Panc1 (cell line): ENCODE data around the gene MAP3K14. TPM values are rescaled to one million over a fixed set of nuclear protein-coding genes. Genes with fewer than 3 reads are reported as not detected.

ENCODE experiments used
- ATAC-seq: fragments of 200-7000 bp; cut with Tn5 transposase; 2 replicates; pipeline ENCODE4 v1.9.1; 2020; ENCODE audit warnings: mild to moderate bottlenecking, moderate library complexity
- BruUV-seq: library from RNA; stranded (reverse); fragments of 400-500 nt; replicated peaks from 2 replicates; lab custom pipeline; 2021; lab: Mats Ljungman, UMichigan
- CTCF ChIA-PET: fragments of 300-600 bp; sonication (Branson Sonifier 250); formaldehyde crosslinking; loops from one replicate; lab custom pipeline; 2022; ENCODE audit warnings: antibody characterized with exemption; lab: Charles Lee
- POLR2A ChIA-PET: fragments of 300-600 bp; sonication (Branson Sonifier 250); formaldehyde crosslinking; loops from one replicate; lab custom pipeline; 2022; ENCODE audit warnings: antibody characterized with exemption; lab: Charles Lee
- DNase-seq: peaks from one replicate; pipeline ENCODE4 v3.0.0-alpha.2; 2010; ENCODE audit warnings: low read depth, low spot score
- H3K27ac ChIP-seq: 2 replicates; pipeline ENCODE4 v1.5.1; 2011; ENCODE audit warnings: mild to moderate bottlenecking, low read length, inconsistent platforms
- H3K27me3 ChIP-seq: fragments of 200-500 bp; sonication (Bioruptor generic); 2 replicates; pipeline ENCODE4 v1.6.0; 2014; ENCODE audit warnings: low read length, inconsistent platforms; ENCODE audit not compliant: control insufficient read depth, insufficient read depth
- H3K36me3 ChIP-seq: fragments of 200-500 bp; sonication (Bioruptor generic); 2 replicates; pipeline ENCODE4 v1.5.1; 2014; ENCODE audit warnings: inconsistent platforms, mild to moderate bottlenecking, low read length, moderate library complexity; ENCODE audit not compliant: control insufficient read depth, insufficient read depth
- H3K4me1 ChIP-seq: 2 replicates; pipeline ENCODE4 v1.5.1; 2011; ENCODE audit warnings: inconsistent platforms, mild to moderate bottlenecking, low read length, moderate library complexity; ENCODE audit not compliant: control insufficient read depth, insufficient read depth
- H3K4me3 ChIP-seq, 2 experiments: 2 replicates each; pipeline ENCODE4 v1.5.1; 2011 to 2012; ENCODE audit warnings: low read depth in 2 of 2, low read length in 2 of 2, mild to moderate bottlenecking in 2 of 2, inconsistent platforms in 1 of 2, moderate library complexity in 1 of 2
- H3K9me3 ChIP-seq: fragments of 200-500 bp; sonication (Bioruptor generic); 2 replicates; pipeline ENCODE4 v1.5.1; 2014; ENCODE audit warnings: low read depth, mild to moderate bottlenecking, inconsistent platforms, low read length, moderate library complexity; ENCODE audit not compliant: control insufficient read depth, insufficient read depth
- CTCF ChIP-seq: fragments of 450-650 bp; IDR thresholded peaks from 2 replicates; pipeline ENCODE4 v1.5.1; 2017; ENCODE audit warnings: mild to moderate bottlenecking
- POLR2AphosphoS5 ChIP-seq: IDR thresholded peaks from 2 replicates; pipeline ENCODE4 v1.6.1; 2012; ENCODE audit warnings: mild to moderate bottlenecking, low read depth, low read length, moderate library complexity
- REST ChIP-seq, 2 experiments: IDR thresholded peaks; 2 replicates each; pipeline ENCODE4 v1.6.1; 2011 to 2012; ENCODE audit warnings: low read depth in 2 of 2, control low read depth in 1 of 2, low read length in 1 of 2, mild to moderate bottlenecking in 1 of 2, moderate library complexity in 1 of 2; ENCODE audit not compliant: insufficient read depth in 1 of 2
- SIN3A ChIP-seq: IDR thresholded peaks from 2 replicates; pipeline ENCODE4 v1.6.1; 2012; ENCODE audit warnings: low read depth, mild to moderate bottlenecking, low read length, moderate library complexity, borderline replicate concordance; ENCODE audit not compliant: insufficient read depth
- TCF7L2 ChIP-seq: IDR thresholded peaks from 2 replicates; pipeline ENCODE4 v1.6.1; 2011; ENCODE audit warnings: mild to moderate bottlenecking, low read depth, low read length, inconsistent platforms
- in situ Hi-C: cut with HindIII; loops from 2 replicates; pipeline ENCODE4 v1.10.0; 2016; ENCODE audit warnings: low sequenced_read_pairs, low pct_unique_long_range_greater_than_20kb
- intact Hi-C: fragments of 100-400 bp; cut with micrococcal nuclease; formaldehyde crosslinking; loops from one replicate; pipeline ENCODE4 v1.10.0; 2022; ENCODE audit not compliant: unreplicated experiment
- total RNA-seq: library from RNA; stranded (reverse); gene quantifications from one replicate; pipeline ENCODE4 v1.2.1, GENCODE V29; 2021; ENCODE audit not compliant: unreplicated experiment

Gene MAP3K14
- total RNA-seq, 1 experiment from 2014 or later = 80.8 TPM

GRCh38 chr17:45290269-45290765, 26.5 kb downstream of the MAP3K14 start:
- Histone ChIP-seq H3K36me3 (peaks cover 11% of the 10 kb centered on the region), H3K9me3 (no peaks in the 10 kb centered on the region), H3K27me3 (no peaks in the 10 kb centered on the region), H3K27ac (peak overlapping the region; percentile 93), H3K4me1 (peaks cover 72% of the 10 kb centered on the region), H3K4me3 (no peak overlapping the region)
- BruUV-seq = no TSS peak
- in situ Hi-C loops = no loop called here
- intact Hi-C loops = no loop called here
- 0 out of 2 replicates have a peak, but pooled peaks have one; percentile 6 for TF ChIP-seq POLR2AphosphoS5
- no peak for TF ChIP-seq SIN3A
- TF ChIP-seq TCF7L2 = no peak
- no peak for TF ChIP-seq CTCF
- POLR2A ChIA-PET = no interaction called here
- no peak for ATAC-seq
- CTCF ChIA-PET = interaction anchor here (0.9 kb wide), 1 partner anchor 36 kb away, joined by 3 read pairs; no protein-coding TSS in a partner anchor
- DNase-seq = no peak

- ChIA-PET CTCF (interaction anchor here (0.9 kb wide), 1 partner anchor 37 kb away, joined by 3 read pairs; no protein-coding TSS in a partner anchor), POLR2A (no interaction called here)
- Histone ChIP-seq H3K27ac (peak overlapping the region; percentile 93), H3K4me3 (no peak overlapping the region), H3K9me3 (no peaks in the 10 kb centered on the region), H3K36me3 (peaks cover 13% of the 10 kb centered on the region), H3K4me1 (peaks cover 65% of the 10 kb centered on the region), H3K27me3 (no peaks in the 10 kb centered on the region)
- intact Hi-C loops = no loop called here
- DNase-seq = no peak
- in situ Hi-C loops = no loop called here
- no TSS peak for BruUV-seq
- peak; percentile 5; the same call in 1 of the 2 replicates for ATAC-seq
- no peak for TF ChIP-seq TCF7L2
- no peak for TF ChIP-seq SIN3A
- TF ChIP-seq POLR2AphosphoS5 = peak; percentile 28; the same call in 1 of the 2 replicates
Observed at GRCh38 chr17:45289301-45290268, 27.2 kb downstream of the MAP3K14 start.

- CTCF ChIA-PET = no interaction called here
- H3K4me3 ChIP-seq = no peak overlapping the region
- intact Hi-C loops (no loop called here), in situ Hi-C loops (no loop called here)
- ATAC-seq (no peak), DNase-seq (no peak)
- peaks cover 61% of the 10 kb centered on the region for H3K4me1 ChIP-seq
- H3K27me3 ChIP-seq = no peaks in the 10 kb centered on the region
- peak overlapping the region; percentile 93 for H3K27ac ChIP-seq
- H3K9me3 ChIP-seq = no peaks in the 10 kb centered on the region
- TF ChIP-seq POLR2AphosphoS5 (no peak), TCF7L2 (no peak), REST (IDR thresholded peaks at IDR 0.05; ENCODE audit: insufficient read depth in 1 of 2, low read depth in 2 of 2, low read length in 1 of 2) (no peak), SIN3A (no peak), CTCF (no peak)
- peaks cover 13% of the 10 kb centered on the region for H3K36me3 ChIP-seq
- POLR2A ChIA-PET = no interaction called here
- BruUV-seq = no TSS peak
Observed at GRCh38 chr17:45288825-45289224, 28.0 kb downstream of the MAP3K14 start.
